ENCODE data around the gene GAL3ST2.

DNA sequence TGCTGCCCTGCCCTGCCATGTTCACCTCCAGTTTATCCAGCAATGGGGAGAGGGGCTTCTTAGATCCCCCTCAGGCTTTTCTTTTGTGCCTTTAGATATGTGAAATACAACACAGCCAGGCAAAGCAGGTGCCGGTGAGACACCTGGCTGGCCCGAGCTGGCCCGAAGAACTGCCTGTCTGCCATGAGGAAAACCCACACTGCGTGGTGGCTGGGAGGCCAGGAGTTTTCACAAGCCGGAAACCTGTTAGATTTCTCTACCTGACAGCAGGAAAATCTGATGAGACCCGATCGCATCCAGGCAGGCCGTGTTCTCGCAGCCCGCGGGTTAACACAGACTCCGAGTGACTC, 5.7 kb upstream of the GAL3ST2 start:
- TF ChIP-seq, protein P1, sequence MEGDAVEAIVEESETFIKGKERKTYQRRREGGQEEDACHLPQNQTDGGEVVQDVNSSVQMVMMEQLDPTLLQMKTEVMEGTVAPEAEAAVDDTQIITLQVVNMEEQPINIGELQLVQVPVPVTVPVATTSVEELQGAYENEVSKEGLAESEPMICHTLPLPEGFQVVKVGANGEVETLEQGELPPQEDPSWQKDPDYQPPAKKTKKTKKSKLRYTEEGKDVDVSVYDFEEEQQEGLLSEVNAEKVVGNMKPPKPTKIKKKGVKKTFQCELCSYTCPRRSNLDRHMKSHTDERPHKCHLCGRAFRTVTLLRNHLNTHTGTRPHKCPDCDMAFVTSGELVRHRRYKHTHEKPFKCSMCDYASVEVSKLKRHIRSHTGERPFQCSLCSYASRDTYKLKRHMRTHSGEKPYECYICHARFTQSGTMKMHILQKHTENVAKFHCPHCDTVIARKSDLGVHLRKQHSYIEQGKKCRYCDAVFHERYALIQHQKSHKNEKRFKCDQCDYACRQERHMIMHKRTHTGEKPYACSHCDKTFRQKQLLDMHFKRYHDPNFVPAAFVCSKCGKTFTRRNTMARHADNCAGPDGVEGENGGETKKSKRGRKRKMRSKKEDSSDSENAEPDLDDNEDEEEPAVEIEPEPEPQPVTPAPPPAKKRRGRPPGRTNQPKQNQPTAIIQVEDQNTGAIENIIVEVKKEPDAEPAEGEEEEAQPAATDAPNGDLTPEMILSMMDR (IDR thresholded peaks at IDR 0.05; ENCODE audit: insufficient read depth, low read depth, low read length) = no peak
- no peak for TF ChIP-seq EZH2 (IDR thresholded peaks at IDR 0.05; ENCODE audit: insufficient read depth, low read length)
